BLaER1 (cell line): ENCODE data around the gene CIPC.

Experiments used
- H3K27ac ChIP-seq: shearing (Covaris generic); formaldehyde crosslinking; 2 replicates; pipeline ENCODE4 v1.8.1; 2022
- H3K27me3 ChIP-seq: shearing (Covaris generic); formaldehyde crosslinking; 2 replicates; pipeline ENCODE4 v1.8.1; 2022
- H3K36me3 ChIP-seq: shearing (Covaris generic); formaldehyde crosslinking; 2 replicates; pipeline ENCODE4 v1.8.1; 2022
- H3K4me1 ChIP-seq: shearing (Covaris generic); formaldehyde crosslinking; 2 replicates; pipeline ENCODE4 v1.8.1; 2022
- H3K4me2 ChIP-seq: shearing (Covaris generic); formaldehyde crosslinking; 2 replicates; pipeline ENCODE4 v1.8.1; 2022
- H3K4me3 ChIP-seq: shearing (Covaris generic); formaldehyde crosslinking; 2 replicates; pipeline ENCODE4 v1.8.1; 2022
- H3K9ac ChIP-seq: shearing (Covaris generic); formaldehyde crosslinking; 2 replicates; pipeline ENCODE4 v1.8.1; 2022
- H3K9me3 ChIP-seq: shearing (Covaris generic); formaldehyde crosslinking; 2 replicates; pipeline ENCODE4 v1.8.1; 2022
- H4K20me1 ChIP-seq: shearing (Covaris generic); formaldehyde crosslinking; 2 replicates; pipeline ENCODE4 v1.8.1; 2022
- Cebpa-rat ChIP-seq: shearing (Covaris generic); IDR thresholded peaks from 2 replicates; pipeline ENCODE4 v1.8.1; 2022

CIPC gene

GRCh38 chr14:77098529-77099353, 683 bp downstream of the CIPC start:
- Histone ChIP-seq H3K27ac (peak overlapping the region; percentile 81), H3K27me3 (no peaks in the 10 kb centered on the region), H3K4me3 (peak overlapping the region; percentile 84), H3K9me3 (no peaks in the 10 kb centered on the region), H4K20me1 (peaks cover 11% of the 10 kb centered on the region; the same call in 1 of the 2 replicates), H3K4me2 (peak overlapping the region; percentile 99), H3K36me3 (no peaks in the 10 kb centered on the region), H3K9ac (peak overlapping the region; percentile 87), H3K4me1 (peaks cover 46% of the 10 kb centered on the region)
- no peak for TF ChIP-seq Cebpa-rat

- Histone ChIP-seq H3K4me2 (peak overlapping the region; percentile 99), H4K20me1 (peaks cover 11% of the 10 kb centered on the region; the same call in 1 of the 2 replicates), H3K9me3 (no peaks in the 10 kb centered on the region), H3K36me3 (no peaks in the 10 kb centered on the region), H3K27me3 (no peaks in the 10 kb centered on the region), H3K27ac (no peak overlapping the region), H3K4me1 (peaks cover 46% of the 10 kb centered on the region), H3K9ac (peak overlapping the region; percentile 87; the same call in 1 of the 2 replicates), H3K4me3 (no peak overlapping the region; the same call in 1 of the 2 replicates)
- no peak for TF ChIP-seq Cebpa-rat
Measured at GRCh38 chr14:77099425-77100167, 1.5 kb downstream of the CIPC start.

GRCh38 chr14:77100961-77101360, 2.9 kb downstream of the CIPC start:
- Histone ChIP-seq H3K27ac (no peak overlapping the region), H3K4me3 (no peak overlapping the region), H3K9ac (no peak overlapping the region), H3K36me3 (peaks cover 8% of the 10 kb centered on the region), H3K4me1 (peaks cover 46% of the 10 kb centered on the region), H3K4me2 (peak overlapping the region; percentile 15; the same call in 1 of the 2 replicates), H4K20me1 (peaks cover 11% of the 10 kb centered on the region; the same call in 1 of the 2 replicates), H3K27me3 (no peaks in the 10 kb centered on the region), H3K9me3 (no peaks in the 10 kb centered on the region)
- no peak for TF ChIP-seq Cebpa-rat

- Histone ChIP-seq H3K36me3 (peaks cover 20% of the 10 kb centered on the region), H3K4me1 (peaks cover 36% of the 10 kb centered on the region), H3K4me2 (peak overlapping the region; percentile 15; the same call in 1 of the 2 replicates), H3K9me3 (no peaks in the 10 kb centered on the region), H3K27ac (no peak overlapping the region), H4K20me1 (peaks cover 11% of the 10 kb centered on the region; the same call in 1 of the 2 replicates), H3K9ac (no peak overlapping the region), H3K27me3 (no peaks in the 10 kb centered on the region), H3K4me3 (no peak overlapping the region)
- no peak for TF ChIP-seq Cebpa-rat
Measured at GRCh38 chr14:77102154-77102553, 4.1 kb downstream of the CIPC start.

GRCh38 chr14:77103475-77103874, 5.4 kb downstream of the CIPC start:
- H3K9me3 ChIP-seq = no peaks in the 10 kb centered on the region
- no peak overlapping the region for H3K4me2 ChIP-seq
- no peaks in the 10 kb centered on the region for H3K27me3 ChIP-seq
- no peak overlapping the region for H3K27ac ChIP-seq
- no peak overlapping the region for H3K4me3 ChIP-seq
- H4K20me1 ChIP-seq = peaks cover 11% of the 10 kb centered on the region; the same call in 1 of the 2 replicates
- TF ChIP-seq Cebpa-rat = no peak
- H3K36me3 ChIP-seq = peaks cover 34% of the 10 kb centered on the region
- peaks cover 34% of the 10 kb centered on the region for H3K4me1 ChIP-seq
- no peak overlapping the region for H3K9ac ChIP-seq

GRCh38 chr14:77103951-77104350, 5.9 kb downstream of the CIPC start:
- Histone ChIP-seq H3K4me3 (no peak overlapping the region), H3K27ac (no peak overlapping the region), H3K4me1 (peaks cover 30% of the 10 kb centered on the region), H3K27me3 (no peaks in the 10 kb centered on the region), H4K20me1 (peaks cover 11% of the 10 kb centered on the region; the same call in 1 of the 2 replicates), H3K36me3 (peaks cover 38% of the 10 kb centered on the region), H3K4me2 (no peak overlapping the region), H3K9ac (no peak overlapping the region), H3K9me3 (no peaks in the 10 kb centered on the region)
- no peak for TF ChIP-seq Cebpa-rat

- no peak for TF ChIP-seq Cebpa-rat
- H4K20me1 ChIP-seq = peaks cover 11% of the 10 kb centered on the region; the same call in 1 of the 2 replicates
- H3K9ac ChIP-seq = no peak overlapping the region
- no peak overlapping the region for H3K27ac ChIP-seq
- no peak overlapping the region for H3K4me2 ChIP-seq
- no peak overlapping the region for H3K4me3 ChIP-seq
- peaks cover 25% of the 10 kb centered on the region for H3K4me1 ChIP-seq
- no peaks in the 10 kb centered on the region for H3K27me3 ChIP-seq
- H3K9me3 ChIP-seq = no peaks in the 10 kb centered on the region
- H3K36me3 ChIP-seq = peaks cover 43% of the 10 kb centered on the region
Measured at GRCh38 chr14:77104393-77104792, 6.3 kb downstream of the CIPC start.

GRCh38 chr14:77105145-77105939, 7.3 kb downstream of the CIPC start:
- H3K27me3 ChIP-seq = no peaks in the 10 kb centered on the region
- no peak overlapping the region for H3K27ac ChIP-seq
- no peak overlapping the region for H3K9ac ChIP-seq
- no peak overlapping the region for H3K4me2 ChIP-seq
- H3K36me3 ChIP-seq = peaks cover 52% of the 10 kb centered on the region
- H4K20me1 ChIP-seq = peaks cover 19% of the 10 kb centered on the region; the same call in 1 of the 2 replicates
- TF ChIP-seq Cebpa-rat = no peak
- H3K4me3 ChIP-seq = no peak overlapping the region
- no peaks in the 10 kb centered on the region for H3K9me3 ChIP-seq
- peaks cover 18% of the 10 kb centered on the region for H3K4me1 ChIP-seq

- no peak overlapping the region for H3K4me3 ChIP-seq
- H3K4me1 ChIP-seq = peaks cover 6% of the 10 kb centered on the region
- TF ChIP-seq Cebpa-rat = no peak
- no peak overlapping the region for H3K27ac ChIP-seq
- no peak overlapping the region for H3K4me2 ChIP-seq
- H3K36me3 ChIP-seq = peaks cover 65% of the 10 kb centered on the region
- H3K9ac ChIP-seq = no peak overlapping the region
- H3K9me3 ChIP-seq = no peaks in the 10 kb centered on the region
- no peaks in the 10 kb centered on the region for H3K27me3 ChIP-seq
- peaks cover 16% of the 10 kb centered on the region; the same call in 1 of the 2 replicates for H4K20me1 ChIP-seq
Measured at GRCh38 chr14:77106666-77107065, 8.6 kb downstream of the CIPC start.
